AG04449 (cell line): ENCODE results near the gene MMP14.
"Not testable (repeated sequence)": the region's sequence is repeated elsewhere in the genome, so short reads cannot be mapped to it uniquely, and the experiment has no call there.

Experiments used
- CTCF ChIA-PET: fragments of 350-600 bp; formaldehyde crosslinking; extraction: SDS; loops from one replicate; lab custom pipeline; 2021; ENCODE audit warnings: antibody characterized with exemption; lab: Yijun Ruan, JAX
- POLR2A ChIA-PET: fragments of 400-600, 350-600 bp; formaldehyde crosslinking; extraction: SDS; loops from one replicate; lab custom pipeline; 2020; ENCODE audit warnings: antibody characterized with exemption, inconsistent platforms; lab: Yijun Ruan, JAX
- DNase-seq: peaks from one replicate; pipeline ENCODE4 v3.0.0-alpha.2; 2010; ENCODE audit warnings: low read depth, low spot score
- H3K4me3 ChIP-seq: 2 replicates; pipeline ENCODE4 v1.5.1; 2011; ENCODE audit warnings: low read depth, mild to moderate bottlenecking, control low read depth, low read length
- TF ChIP-seq, protein P1 (sequence below): IDR thresholded peaks from one replicate; pipeline ENCODE4 v1.5.1; 2011; ENCODE audit warnings: mild to moderate bottlenecking, moderate library complexity, low read length, control low read depth, inconsistent platforms; ENCODE audit not compliant: insufficient read depth; ENCODE audit errors: missing control alignments

MMP14 gene

DNA sequence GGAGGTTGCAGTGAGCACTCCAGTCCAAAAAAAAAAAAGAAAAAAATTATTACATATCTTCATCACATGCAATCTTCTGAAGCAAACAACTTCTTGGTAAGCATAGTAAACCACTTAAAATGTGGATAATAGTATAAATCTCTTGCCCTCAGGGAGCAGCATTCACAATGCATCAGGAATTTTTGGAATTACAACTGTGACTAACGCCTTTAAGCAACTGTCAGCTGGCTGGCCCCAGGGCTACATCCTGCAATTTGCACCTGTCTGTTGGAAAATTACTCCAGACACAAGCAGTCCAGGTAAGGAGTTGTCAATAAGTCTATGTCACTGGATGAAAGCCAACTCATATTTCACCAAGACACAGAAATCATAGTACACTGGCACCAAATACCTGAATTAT, 15.7 kb upstream of the MMP14 start:
- H3K4me3 ChIP-seq: no peak overlapping the region
- TF ChIP-seq, protein P1, sequence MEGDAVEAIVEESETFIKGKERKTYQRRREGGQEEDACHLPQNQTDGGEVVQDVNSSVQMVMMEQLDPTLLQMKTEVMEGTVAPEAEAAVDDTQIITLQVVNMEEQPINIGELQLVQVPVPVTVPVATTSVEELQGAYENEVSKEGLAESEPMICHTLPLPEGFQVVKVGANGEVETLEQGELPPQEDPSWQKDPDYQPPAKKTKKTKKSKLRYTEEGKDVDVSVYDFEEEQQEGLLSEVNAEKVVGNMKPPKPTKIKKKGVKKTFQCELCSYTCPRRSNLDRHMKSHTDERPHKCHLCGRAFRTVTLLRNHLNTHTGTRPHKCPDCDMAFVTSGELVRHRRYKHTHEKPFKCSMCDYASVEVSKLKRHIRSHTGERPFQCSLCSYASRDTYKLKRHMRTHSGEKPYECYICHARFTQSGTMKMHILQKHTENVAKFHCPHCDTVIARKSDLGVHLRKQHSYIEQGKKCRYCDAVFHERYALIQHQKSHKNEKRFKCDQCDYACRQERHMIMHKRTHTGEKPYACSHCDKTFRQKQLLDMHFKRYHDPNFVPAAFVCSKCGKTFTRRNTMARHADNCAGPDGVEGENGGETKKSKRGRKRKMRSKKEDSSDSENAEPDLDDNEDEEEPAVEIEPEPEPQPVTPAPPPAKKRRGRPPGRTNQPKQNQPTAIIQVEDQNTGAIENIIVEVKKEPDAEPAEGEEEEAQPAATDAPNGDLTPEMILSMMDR: no peak
- POLR2A ChIA-PET: no interaction called here
- CTCF ChIA-PET: interaction anchor here (1.2 to 10.1 kb wide), 14 partner anchors 10 to 265 kb away, joined by 3 to 256 read pairs (median 11); partner anchors contain the start of gene MMP14
- DNase-seq: no peak

DNA sequence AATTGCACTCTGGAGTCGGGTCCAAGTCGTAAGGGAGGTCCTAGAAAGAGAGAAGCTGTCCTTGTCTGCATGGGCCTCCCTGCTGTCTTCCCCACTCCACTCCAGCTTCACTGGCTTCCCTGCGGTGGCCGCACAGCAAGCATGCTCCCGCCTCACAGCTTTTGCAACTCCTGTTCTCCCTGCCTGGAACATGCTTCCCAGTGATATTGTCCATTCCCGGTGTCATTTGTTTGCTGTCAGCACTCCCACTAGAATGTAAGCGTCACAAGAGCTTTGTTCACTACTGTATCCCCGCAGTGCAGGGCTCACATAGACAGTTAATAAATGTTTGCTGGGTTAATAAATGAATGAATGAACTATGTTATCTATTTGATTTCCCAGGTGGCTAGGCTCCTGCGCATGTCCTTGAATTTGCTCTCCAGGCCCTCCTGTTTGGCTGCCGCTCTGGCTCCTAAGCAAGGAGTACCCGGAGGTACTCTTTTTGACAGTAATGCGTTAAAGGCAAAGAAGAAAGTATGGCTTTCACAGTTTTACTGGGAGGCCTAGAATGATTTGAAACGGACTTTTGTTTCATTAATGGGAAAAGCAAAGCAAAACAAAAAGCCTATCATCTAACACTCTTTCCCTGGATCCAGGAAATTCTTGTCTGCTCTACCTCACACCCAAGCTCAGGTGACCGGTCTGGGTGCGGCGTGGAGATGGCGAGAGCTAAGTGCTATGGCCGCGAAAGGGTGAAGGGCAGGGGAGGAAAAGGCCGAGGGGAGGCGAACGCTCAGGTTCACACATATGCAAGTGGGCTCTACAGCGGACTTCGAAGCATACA, 15.0 kb upstream of the MMP14 start:
- CTCF ChIA-PET: interaction anchor here (1.2 to 10.1 kb wide), 14 partner anchors 14 to 265 kb away, joined by 3 to 256 read pairs (median 11); partner anchors contain the start of gene MMP14

DNA sequence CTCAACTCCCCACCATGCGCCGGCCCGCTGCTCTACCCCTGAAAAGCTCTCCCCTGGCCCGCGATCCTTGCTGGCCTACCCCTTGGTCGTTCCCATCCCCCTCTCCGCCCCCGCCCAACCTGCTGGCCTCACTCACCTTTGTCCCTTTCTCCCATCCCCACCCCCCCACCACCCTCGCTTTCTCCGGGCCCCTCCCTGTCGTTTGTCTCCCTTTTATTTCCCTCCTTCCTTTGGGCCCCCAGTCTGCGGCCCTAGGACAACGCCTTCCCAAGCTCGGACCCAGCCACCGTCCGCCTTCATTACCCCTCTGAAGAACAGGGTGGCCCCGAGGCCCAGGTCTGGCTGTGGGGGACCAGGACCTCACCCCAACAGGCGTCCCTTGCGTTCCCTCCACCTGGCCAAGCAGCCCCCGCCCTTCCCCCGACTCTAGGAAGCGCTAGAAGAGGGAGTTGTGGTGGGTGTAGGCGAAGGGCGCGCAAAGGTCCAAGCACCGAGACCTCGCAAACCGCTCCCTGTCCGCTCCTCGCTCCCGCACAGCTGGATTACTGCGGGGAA, 14.3 kb upstream of the MMP14 start:
- CTCF ChIA-PET: interaction anchor here (0.8 to 10.1 kb wide), 32 partner anchors 7 to 266 kb away, joined by 3 to 256 read pairs (median 6); partner anchors contain the start of genes LRP10, MMP14, REM2 and SLC7A7
- POLR2A ChIA-PET: interaction anchor here (1.5 to 3.7 kb wide), 3 partner anchors 16 to 30 kb away, joined by 5 to 42 read pairs (median 16); no protein-coding TSS in a partner anchor
- TF ChIP-seq, protein P1: no peak
- DNase-seq: no peak
- no peak overlapping the region for H3K4me3 ChIP-seq

More for the DNA sequence above, 15.0 kb upstream of the MMP14 start:
- DNase-seq: no peak
- no peak overlapping the region for H3K4me3 ChIP-seq
- TF ChIP-seq, protein P1: no peak
- POLR2A ChIA-PET: interaction anchor here (3.7 kb wide), 1 partner anchor 31 kb away, joined by 42 read pairs; no protein-coding TSS in a partner anchor

DNA sequence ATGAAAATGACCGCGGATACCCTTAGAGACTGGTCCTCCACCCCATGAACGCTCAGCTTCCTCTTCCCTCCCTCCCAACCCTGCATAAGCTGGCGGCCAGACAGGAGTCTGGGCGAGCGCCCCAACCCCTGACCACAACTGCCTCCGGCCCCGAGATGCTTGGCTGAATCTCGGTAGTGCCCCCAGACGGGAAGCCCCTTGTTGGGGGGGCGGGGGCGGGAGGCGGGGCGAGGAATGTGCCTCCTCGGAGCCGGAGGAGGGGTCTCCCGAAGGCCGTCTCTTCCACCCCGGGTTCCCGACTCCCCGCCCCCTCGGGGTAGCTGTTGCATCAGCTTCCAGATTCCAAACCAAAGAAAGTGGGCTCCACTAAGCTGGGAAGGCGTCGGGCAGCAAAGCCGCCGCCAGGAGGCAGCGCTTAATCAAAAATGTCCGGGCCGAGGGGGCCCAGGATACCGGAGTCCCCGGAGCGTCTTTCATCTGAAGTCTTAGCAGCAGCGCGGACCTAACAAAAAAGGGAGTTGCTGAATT, 13.8 kb upstream of the MMP14 start:
- peak overlapping the region; percentile 24 for H3K4me3 ChIP-seq
- POLR2A ChIA-PET: interaction anchor here (0.9 to 3.7 kb wide), 5 partner anchors 16 to 56 kb away, joined by 3 to 42 read pairs (median 5); partner anchors contain the start of gene OXA1L
- TF ChIP-seq, protein P1: peak; percentile 78
- no peak for DNase-seq
- CTCF ChIA-PET: interaction anchor here (0.8 to 10.1 kb wide), 42 partner anchors 8 to 267 kb away, joined by 3 to 256 read pairs (median 6); partner anchors contain the start of genes LRP10, MMP14, REM2 and SLC7A7

DNA sequence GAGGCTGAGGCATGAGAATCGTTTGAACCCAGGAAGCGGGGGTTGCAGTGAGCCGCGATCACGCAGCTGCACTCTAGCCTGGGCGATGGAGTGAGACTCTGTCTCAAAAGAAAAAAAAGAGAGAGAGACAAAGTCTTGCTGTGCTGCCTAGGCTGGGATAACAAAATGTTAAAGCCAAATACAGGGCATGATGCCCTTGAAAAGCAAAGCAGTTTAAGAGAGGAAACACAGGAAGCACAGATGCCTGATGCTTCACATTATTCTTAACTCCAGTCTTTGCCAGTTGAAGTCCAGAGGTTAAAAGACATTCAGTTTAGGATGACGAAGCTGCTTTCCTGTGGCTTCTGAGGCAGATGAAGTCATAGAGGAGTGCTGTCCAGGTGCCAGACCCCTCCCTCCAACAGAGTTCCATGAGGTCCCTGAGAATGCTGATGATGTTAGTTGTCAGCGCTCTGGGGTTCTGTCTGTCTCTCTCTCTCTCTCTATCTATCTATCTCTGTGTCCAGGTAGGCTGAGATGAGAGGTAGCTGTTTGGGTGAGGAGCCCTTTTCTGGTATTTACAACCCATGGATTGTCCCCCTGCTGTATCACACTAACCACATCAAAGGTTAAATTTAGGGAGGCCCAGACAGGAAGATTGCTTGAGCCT, 11.6 kb upstream of the MMP14 start:
- TF ChIP-seq, protein P1: no peak
- ChIA-PET POLR2A (interaction anchor here (1.0 to 3.7 kb wide), 3 partner anchors 13 to 27 kb away, joined by 3 to 42 read pairs (median 9); no protein-coding TSS in a partner anchor), CTCF (interaction anchor here (0.8 to 10.1 kb wide), 13 partner anchors 10 to 269 kb away, joined by 3 to 256 read pairs (median 4); partner anchors contain the start of genes LRP10 and MMP14)
- peak overlapping the region; percentile 12; the same call in 1 of the 2 replicates for H3K4me3 ChIP-seq
- no peak for DNase-seq

DNA sequence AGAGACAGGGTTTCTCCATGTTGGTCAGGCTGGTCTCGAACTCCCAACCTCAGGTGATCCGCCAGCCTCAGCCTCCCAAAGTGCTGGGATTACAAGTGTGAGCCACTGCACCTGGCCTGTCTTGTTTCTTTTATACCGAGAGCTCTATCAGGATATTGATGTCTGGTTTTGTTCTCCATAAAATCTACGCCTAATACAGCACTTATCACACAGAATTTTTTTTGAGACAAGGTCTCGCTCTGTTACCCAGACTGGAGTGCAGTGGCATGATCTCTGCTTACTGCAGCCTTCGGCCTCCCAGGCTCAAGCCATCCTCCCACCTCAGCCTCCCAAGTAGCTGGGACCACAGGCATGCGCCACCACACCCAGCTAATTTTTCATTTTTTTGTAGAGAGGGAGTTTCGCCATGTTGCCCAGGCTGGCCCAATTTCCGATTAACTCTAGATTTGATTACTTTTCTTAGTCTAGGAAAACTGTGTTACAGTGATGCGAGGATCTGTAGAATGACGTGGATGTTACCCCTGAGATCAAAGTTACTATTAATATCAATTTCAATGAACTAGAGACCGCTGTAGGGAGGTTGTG, 7.2 kb upstream of the MMP14 start:
- DNase-seq: not testable (repeated sequence)
- H3K4me3 ChIP-seq: peak overlapping the region; percentile 94
- CTCF ChIA-PET: interaction anchor here (0.7 to 5.8 kb wide), 6 partner anchors 10 to 272 kb away, joined by 3 to 66 read pairs (median 4); no protein-coding TSS in a partner anchor
- POLR2A ChIA-PET: interaction anchor here (1.3 to 1.6 kb wide), 2 partner anchors 10 to 22 kb away, joined by 5 to 7 read pairs; no protein-coding TSS in a partner anchor
